Transverse colon (tissue), 4 donors: ENCODE measurements around the gene PEX3. TPM values are rescaled to one million over a fixed set of nuclear protein-coding genes. Genes with fewer than 3 reads are reported as not detected.

Source experiments
- DNase-seq: peaks from one replicate; pipeline ENCODE4 v3.0.0-alpha.2; 2019
- H3K27ac ChIP-seq, 4 donors: fragments of 200-600 bp; sonication (generic); 2 replicates each; pipeline ENCODE4 v1.5.1; 2016 to 2018; ENCODE audit warnings: inconsistent platforms in 4 of 4
- H3K27me3 ChIP-seq: fragments of 200-600 bp; sonication (generic); 2 replicates; pipeline ENCODE4 v1.5.1; 2017; ENCODE audit warnings: inconsistent platforms
- H3K36me3 ChIP-seq, 4 donors: fragments of 200-600 bp; sonication (generic); 2 replicates each; pipeline ENCODE4 v1.5.1; 2017 to 2019; ENCODE audit warnings: inconsistent platforms in 4 of 4
- H3K4me1 ChIP-seq, 4 donors: fragments of 200-600 bp; sonication (generic); 2 replicates each; pipeline ENCODE4 v1.5.1; 2017 to 2020; ENCODE audit warnings: inconsistent platforms in 4 of 4
- H3K4me3 ChIP-seq, 4 donors: fragments of 200-600 bp; sonication (generic); 1 replicate in 1 of 4; 2 replicates in 3 of 4; pipeline versions ENCODE4 v1.5.1 to v1.6.1; 2017 to 2019; ENCODE audit warnings: inconsistent platforms in 4 of 4
- H3K9me3 ChIP-seq, 2 donors: fragments of 200-600 bp; sonication (generic); 2 replicates each; pipeline ENCODE4 v1.5.1; 2017 to 2019; ENCODE audit warnings: inconsistent platforms in 2 of 2
- CTCF ChIP-seq, 5 experiments: fragments of 200-600 bp in 3 of 5; fragments of 450-650 bp in 2 of 5; sonication (generic) in 3 of 5; IDR thresholded peaks; 1 replicate in 2 of 5; 2 replicates in 3 of 5; pipeline ENCODE4 v1.5.1; 2016 to 2017; ENCODE audit warnings: antibody characterized with exemption in 5 of 5, inconsistent platforms in 3 of 5, mild to moderate bottlenecking in 2 of 5, moderate library complexity in 1 of 5
- EP300 ChIP-seq: sonication (generic); formaldehyde crosslinking; IDR thresholded peaks from one replicate; pipeline ENCODE4 v1.6.1; 2017; ENCODE audit warnings: antibody characterized with exemption, low read depth
- POLR2A ChIP-seq: fragments of 450-650 bp; IDR thresholded peaks from one replicate; pipeline ENCODE4 v1.6.1; 2016; ENCODE audit warnings: antibody characterized with exemption, mild to moderate bottlenecking, moderate library complexity
- POLR2AphosphoS5 ChIP-seq, 3 donors: sonication (generic); formaldehyde crosslinking; IDR thresholded peaks; one replicate each; pipeline ENCODE4 v1.6.1; 2016; ENCODE audit warnings: antibody characterized with exemption in 3 of 3
- WGBS, 2 donors: methylation state at CpG; one replicate each; pipeline ENCODE4 v1.1.5; 2018; ENCODE audit warnings: low coverage in 1 of 2; 5-methylcytosine and 5-hydroxymethylcytosine counted together
- in situ Hi-C, 4 donors: fragments of 200-750 bp; cut with MboI; loops; one replicate each; pipeline versions ENCODE4 v1.15.0 to v1.15.1; 2017; ENCODE audit warnings: low sequenced_read_pairs in 3 of 4, low pct_ligation_motif_present in 1 of 4, low pct_unique_long_range_greater_than_20kb in 1 of 4
- intact Hi-C: fragments of 100-400 bp; cut with DNase I; formaldehyde crosslinking; loops from one replicate; pipeline ENCODE4 v1.15.1; 2023; ENCODE audit warnings: low total_unique reads
- total RNA-seq, 4 donors: library from RNA; depleted of rRNA; stranded (reverse); fragments of >200 nt; gene quantifications; one replicate each; pipeline ENCODE4 v1.1.0, GENCODE V29; 2016

The PEX3 gene
- total RNA-seq, 4 donors from 2014 or later, result 7.6 to 13.2 TPM; not detected in 2

- no peaks in the 10 kb centered on the region for H3K27me3 ChIP-seq
- peak; percentile 62 for DNase-seq
- H3K4me1 ChIP-seq, result peaks cover 0 to 33% (median 13%) of the 10 kb centered on the region in 4 donors
- H3K36me3 ChIP-seq, result no peaks in the 10 kb centered on the region
- peak overlapping the region; percentile 52 to 73 (median 54) for H3K4me3 ChIP-seq
- WGBS, 2 donors, result 2% methylated on average over 21 of the region's 27 CpGs; no CpG with 5 or more reads in 1 of the 2 donors
- H3K27ac ChIP-seq, result peak overlapping the region; percentile 80 to 88 (median 84)
- in situ Hi-C loops (no loop called here), intact Hi-C loops (no loop called here)
- TF ChIP-seq EP300, result no peak
- peak; percentile 53 for TF ChIP-seq POLR2A
- no peaks in the 10 kb centered on the region for H3K9me3 ChIP-seq
Measured at GRCh38 chr6:143536461-143536865, 85.9 kb downstream of the PEX3 start.

GRCh38 chr6:143536866-143537691 lies 86.5 kb downstream of the PEX3 start:
- 0% methylated on average over 1 to 31 of the region's 103 CpGs for WGBS, 2 donors
- in situ Hi-C loops, result no loop called here
- TF ChIP-seq POLR2AphosphoS5 (IDR thresholded peaks at IDR 0.05), result peak in 2 of 3 donors; percentile 68 to 78
- peak; percentile 8 to 54 (median 30) for TF ChIP-seq CTCF (IDR thresholded peaks at IDR 0.05)
- peak; percentile 50 for TF ChIP-seq POLR2A
- no peak for TF ChIP-seq EP300
- Histone ChIP-seq H3K36me3 (no peaks in the 10 kb centered on the region), H3K27ac (peak overlapping the region; percentile 80 to 88 (median 84)), H3K27me3 (no peaks in the 10 kb centered on the region), H3K4me3 (peak overlapping the region; percentile 52 to 73 (median 54)), H3K9me3 (no peaks in the 10 kb centered on the region), H3K4me1 (peaks cover 0 to 30% (median 11%) of the 10 kb centered on the region in 4 donors)
- peak; percentile 81 for DNase-seq
- intact Hi-C loops, result no loop called here

- H3K27ac ChIP-seq, result no peak overlapping the region
- intact Hi-C loops, result no loop called here
- no peaks in the 10 kb centered on the region for H3K27me3 ChIP-seq
- H3K4me1 ChIP-seq, result peaks cover 0 to 26% (median 10%) of the 10 kb centered on the region in 4 donors
- WGBS, 2 donors, result 90 to 91% methylated on average over 2 to 7 of the region's 7 CpGs
- H3K36me3 ChIP-seq, result no peaks in the 10 kb centered on the region
- no peak for DNase-seq
- H3K4me3 ChIP-seq, result no peak overlapping the region
- no peak for TF ChIP-seq CTCF (IDR thresholded peaks at IDR 0.05)
- in situ Hi-C loops, result no loop called here
- H3K9me3 ChIP-seq, result no peaks in the 10 kb centered on the region
Measured at GRCh38 chr6:143538374-143538773, 87.8 kb downstream of the PEX3 start.

GRCh38 chr6:143539106-143539505 lies 88.5 kb downstream of the PEX3 start:
- Histone ChIP-seq H3K27ac (no peak overlapping the region), H3K4me1 (peaks cover 0 to 33% (median 14%) of the 10 kb centered on the region in 4 donors), H3K4me3 (no peak overlapping the region), H3K9me3 (no peaks in the 10 kb centered on the region), H3K27me3 (no peaks in the 10 kb centered on the region), H3K36me3 (no peaks in the 10 kb centered on the region)
- WGBS, 2 donors, result 83 to 100% methylated on average over 1 to 4 of the region's 4 CpGs
- DNase-seq, result no peak
- in situ Hi-C loops, result no loop called here
- no peak for TF ChIP-seq POLR2A
- TF ChIP-seq EP300, result no peak
- no peak for TF ChIP-seq CTCF (IDR thresholded peaks at IDR 0.05)
- no peak for TF ChIP-seq POLR2AphosphoS5 (IDR thresholded peaks at IDR 0.05)
- intact Hi-C loops, result no loop called here
